Measurements from ENCODE around the gene ADAMTS6.

ADAMTS6 gene

DNA sequence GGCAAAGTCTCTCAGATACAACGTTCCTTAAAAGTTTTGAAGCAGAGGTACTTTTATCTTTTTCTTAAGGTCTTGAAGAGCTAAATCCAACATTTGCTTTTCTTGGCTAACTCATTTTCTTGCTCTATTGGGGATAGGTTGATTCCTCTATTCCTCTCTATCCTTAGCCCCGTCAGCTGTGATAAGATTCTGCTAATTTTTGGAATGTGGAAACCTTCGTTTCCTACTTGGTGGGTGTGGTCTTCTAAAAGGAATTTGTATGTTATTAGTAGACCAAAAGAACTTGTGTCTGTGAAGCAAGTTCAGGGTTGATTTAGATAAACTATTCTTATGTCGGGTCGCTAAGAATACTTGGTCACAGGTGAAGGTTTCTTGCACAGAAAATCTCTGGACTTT is 308.6 kb downstream of the ADAMTS6 start:
- ATAC-seq (ENCODE audit: insufficient read depth, low read depth) (no peak), DNase-seq (no peak)
- TF ChIP-seq, protein P1, sequence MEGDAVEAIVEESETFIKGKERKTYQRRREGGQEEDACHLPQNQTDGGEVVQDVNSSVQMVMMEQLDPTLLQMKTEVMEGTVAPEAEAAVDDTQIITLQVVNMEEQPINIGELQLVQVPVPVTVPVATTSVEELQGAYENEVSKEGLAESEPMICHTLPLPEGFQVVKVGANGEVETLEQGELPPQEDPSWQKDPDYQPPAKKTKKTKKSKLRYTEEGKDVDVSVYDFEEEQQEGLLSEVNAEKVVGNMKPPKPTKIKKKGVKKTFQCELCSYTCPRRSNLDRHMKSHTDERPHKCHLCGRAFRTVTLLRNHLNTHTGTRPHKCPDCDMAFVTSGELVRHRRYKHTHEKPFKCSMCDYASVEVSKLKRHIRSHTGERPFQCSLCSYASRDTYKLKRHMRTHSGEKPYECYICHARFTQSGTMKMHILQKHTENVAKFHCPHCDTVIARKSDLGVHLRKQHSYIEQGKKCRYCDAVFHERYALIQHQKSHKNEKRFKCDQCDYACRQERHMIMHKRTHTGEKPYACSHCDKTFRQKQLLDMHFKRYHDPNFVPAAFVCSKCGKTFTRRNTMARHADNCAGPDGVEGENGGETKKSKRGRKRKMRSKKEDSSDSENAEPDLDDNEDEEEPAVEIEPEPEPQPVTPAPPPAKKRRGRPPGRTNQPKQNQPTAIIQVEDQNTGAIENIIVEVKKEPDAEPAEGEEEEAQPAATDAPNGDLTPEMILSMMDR (IDR thresholded peaks at IDR 0.05; ENCODE audit: borderline replicate concordance, extremely low read depth, low read length, poor library complexity, severe bottlenecking) = no peak
- TF ChIP-seq EZH2 (IDR thresholded peaks at IDR 0.05; ENCODE audit: borderline replicate concordance, low read depth, low read length, severe bottlenecking) = no peak
- Histone ChIP-seq H3K4me1 (ENCODE audit: insufficient read depth, low read length) (peaks cover 5% of the 10 kb centered on the region), H4K20me1 (ENCODE audit: insufficient read depth, low read length) (no peaks in the 10 kb centered on the region), H3K9me3 (ENCODE audit: insufficient read depth, low read length, severe bottlenecking) (no peaks in the 10 kb centered on the region), H3K36me3 (ENCODE audit: insufficient read depth, low read length) (no peaks in the 10 kb centered on the region), H3K79me2 (ENCODE audit: insufficient read depth, low read length) (no peaks in the 10 kb centered on the region), H2AFZ (ENCODE audit: low read depth, low read length) (no peak overlapping the region), H3K9ac (ENCODE audit: low read depth, low read length) (no peak overlapping the region), H3K27me3 (ENCODE audit: insufficient read depth, low read length, poor library complexity) (no peaks in the 10 kb centered on the region), H3K27ac (ENCODE audit: low read length) (no peak overlapping the region), H3K4me2 (ENCODE audit: insufficient read depth, low read length) (no peak overlapping the region), H3K4me3 (ENCODE audit: low read depth in 1 of 2, low read length in 2 of 2) (no peak overlapping the region)

DNA sequence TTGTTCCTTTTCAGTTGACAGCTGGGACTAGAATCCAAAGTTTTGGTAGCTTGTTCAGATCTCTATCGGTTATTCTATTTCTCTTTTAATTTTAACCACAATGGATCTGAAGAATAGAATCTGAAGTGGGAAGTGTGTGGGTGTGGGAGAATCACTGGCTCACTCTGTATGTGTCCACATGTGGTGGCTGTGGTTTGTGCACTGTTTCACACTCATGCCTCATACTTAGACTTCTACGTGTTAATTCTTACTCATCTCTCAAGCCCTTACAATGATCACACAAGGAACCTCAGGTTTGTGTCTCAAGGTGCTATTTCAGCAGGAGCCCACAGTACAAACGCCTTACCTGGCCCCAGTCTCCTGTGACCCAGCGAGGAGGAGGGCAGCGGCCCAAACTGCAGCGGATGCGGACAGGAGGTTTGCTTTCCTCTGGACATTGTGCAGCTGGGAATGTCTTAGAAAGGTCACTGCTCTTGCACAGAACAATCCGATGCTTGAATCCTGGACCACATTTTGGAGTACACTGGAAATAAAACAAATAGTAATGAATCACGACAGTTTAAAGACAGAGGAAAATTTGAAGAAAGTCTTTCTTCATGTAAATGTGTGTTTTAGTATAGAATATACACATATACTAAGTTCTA is 309.1 kb downstream of the ADAMTS6 start:
- H4K20me1 ChIP-seq (ENCODE audit: insufficient read depth, low read length) = no peaks in the 10 kb centered on the region

DNA sequence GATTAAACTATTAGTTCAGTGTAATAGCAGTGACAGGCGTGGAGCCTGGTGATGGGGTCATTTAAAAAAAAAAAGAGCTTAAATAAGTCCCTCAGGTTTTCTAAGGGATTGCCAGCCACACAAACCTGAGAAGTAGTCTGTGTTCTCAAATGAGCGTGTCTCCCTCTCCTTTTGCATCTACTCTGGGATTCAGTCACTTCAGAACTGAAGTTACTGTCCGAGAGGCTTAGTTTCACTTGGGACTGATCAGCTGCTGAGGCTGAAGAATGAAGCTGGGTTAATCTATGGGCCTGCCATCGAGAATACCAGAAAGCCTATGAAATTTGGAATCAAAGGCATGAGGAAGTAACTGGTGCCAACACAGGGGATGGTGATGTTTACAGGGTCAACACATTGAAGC is 310.1 kb downstream of the ADAMTS6 start:
- no peaks in the 10 kb centered on the region for H3K9me3 ChIP-seq (ENCODE audit: insufficient read depth, low read length, severe bottlenecking)
- H3K79me2 ChIP-seq (ENCODE audit: insufficient read depth, low read length) = no peaks in the 10 kb centered on the region
- DNase-seq (no peak), ATAC-seq (ENCODE audit: insufficient read depth, low read depth) (no peak)
- H3K4me1 ChIP-seq (ENCODE audit: insufficient read depth, low read length) = peaks cover 5% of the 10 kb centered on the region
- H3K4me3 ChIP-seq (ENCODE audit: low read depth in 1 of 2, low read length in 2 of 2) = no peak overlapping the region
- H3K36me3 ChIP-seq (ENCODE audit: insufficient read depth, low read length) = no peaks in the 10 kb centered on the region
- H2AFZ ChIP-seq (ENCODE audit: low read depth, low read length) = no peak overlapping the region
- no peaks in the 10 kb centered on the region for H3K27me3 ChIP-seq (ENCODE audit: insufficient read depth, low read length, poor library complexity)
- no peak overlapping the region for H3K27ac ChIP-seq (ENCODE audit: low read length)
- no peaks in the 10 kb centered on the region for H4K20me1 ChIP-seq (ENCODE audit: insufficient read depth, low read length)
- H3K4me2 ChIP-seq (ENCODE audit: insufficient read depth, low read length) = no peak overlapping the region
- H3K9ac ChIP-seq (ENCODE audit: low read depth, low read length) = no peak overlapping the region
- TF ChIP-seq EZH2 (IDR thresholded peaks at IDR 0.05; ENCODE audit: borderline replicate concordance, low read depth, low read length, severe bottlenecking) = no peak
- TF ChIP-seq, protein P1 (IDR thresholded peaks at IDR 0.05; ENCODE audit: borderline replicate concordance, extremely low read depth, low read length, poor library complexity, severe bottlenecking) = no peak

More for the DNA sequence above, 309.1 kb downstream of the ADAMTS6 start:
- no peaks in the 10 kb centered on the region for H3K36me3 ChIP-seq (ENCODE audit: insufficient read depth, low read length)
- no peak overlapping the region for H3K4me2 ChIP-seq (ENCODE audit: insufficient read depth, low read length)
- TF ChIP-seq, protein P1 (IDR thresholded peaks at IDR 0.05; ENCODE audit: borderline replicate concordance, extremely low read depth, low read length, poor library complexity, severe bottlenecking) = no peak
- TF ChIP-seq EZH2 (IDR thresholded peaks at IDR 0.05; ENCODE audit: borderline replicate concordance, low read depth, low read length, severe bottlenecking) = no peak
- peak overlapping the region; percentile 20; the same call in 1 of the 2 replicates for H3K27ac ChIP-seq (ENCODE audit: low read length)
- ATAC-seq (ENCODE audit: insufficient read depth, low read depth) (peak; percentile 96), DNase-seq (peak; percentile 55)
- H3K79me2 ChIP-seq (ENCODE audit: insufficient read depth, low read length) = no peaks in the 10 kb centered on the region
- no peak overlapping the region for H2AFZ ChIP-seq (ENCODE audit: low read depth, low read length)
- H3K27me3 ChIP-seq (ENCODE audit: insufficient read depth, low read length, poor library complexity) = no peaks in the 10 kb centered on the region
- H3K9me3 ChIP-seq (ENCODE audit: insufficient read depth, low read length, severe bottlenecking) = no peaks in the 10 kb centered on the region
- H3K4me3 ChIP-seq (ENCODE audit: low read depth in 1 of 2, low read length in 2 of 2) = no peak overlapping the region
- H3K9ac ChIP-seq (ENCODE audit: low read depth, low read length) = no peak overlapping the region
- peaks cover 5% of the 10 kb centered on the region for H3K4me1 ChIP-seq (ENCODE audit: insufficient read depth, low read length)
